Prostate gland (tissue), 2 donors: ENCODE measurements around the gene DEFB131A. TPM values are rescaled to one million over a fixed set of nuclear protein-coding genes. Genes with fewer than 3 reads are reported as not detected.
"Not testable (repeated sequence)": the region's sequence is repeated elsewhere in the genome, so short reads cannot be mapped to it uniquely, and the experiment has no call there.

ENCODE experiments used
- DNase-seq: peaks from one replicate; pipeline ENCODE4 v3.0.0-alpha.2; 2019; ENCODE audit warnings: low spot score
- H3K27ac ChIP-seq, 2 donors: fragments of 200-600 bp; sonication (generic); 2 replicates each; pipeline ENCODE4 v1.5.1; 2017 to 2019
- H3K27me3 ChIP-seq: fragments of 200-600 bp; sonication (generic); replicated peaks from 2 replicates; pipeline ENCODE4 v1.5.1; 2019; ENCODE audit not compliant: insufficient read depth
- H3K36me3 ChIP-seq, 2 donors: fragments of 200-600 bp; sonication (generic); 1 replicate in 1 of 2; 2 replicates in 1 of 2; pipeline versions ENCODE4 v1.5.1 to v1.8.1; 2017 to 2019
- H3K4me1 ChIP-seq: fragments of 200-600 bp; sonication (generic); replicated peaks from 2 replicates; pipeline ENCODE4 v1.5.1; 2019
- H3K4me3 ChIP-seq, 2 donors: fragments of 200-600 bp; sonication (generic); 2 replicates each; pipeline ENCODE4 v1.5.1; 2017 to 2019
- H3K9me3 ChIP-seq: fragments of 200-600 bp; sonication (generic); 2 replicates; pipeline ENCODE4 v1.5.1; 2017
- WGBS: methylation state at CpG from one replicate; pipeline ENCODE4 v1.1.5; 2018; 5-methylcytosine and 5-hydroxymethylcytosine counted together
- intact Hi-C: fragments of 100-400 bp; cut with DNase I; formaldehyde crosslinking; loops from one replicate; pipeline ENCODE4 v1.14.2; 2022
- total RNA-seq, 2 donors: library from RNA; depleted of rRNA; stranded (reverse); fragments of >200 nt; gene quantifications; one replicate each; pipeline ENCODE4 v1.1.0, GENCODE V29; 2016

The DEFB131A gene
- total RNA-seq, 2 donors from 2014 or later, result not detected

- H3K36me3 ChIP-seq, H3K27me3 ChIP-seq, H3K27ac ChIP-seq, H3K4me3 ChIP-seq, H3K9me3 ChIP-seq, DNase-seq, intact Hi-C loops, H3K4me1 ChIP-seq: not testable (repeated sequence)
- WGBS, result 84% methylated on average over 6 of the region's 6 CpGs
These were observed 10.1 kb downstream of the DEFB131A start for GRCh38 chr4:9454284-9454683.

GRCh38 chr4:9455046-9455445 lies 10.8 kb downstream of the DEFB131A start:
- WGBS, result 46% methylated on average over 5 of the region's 5 CpGs

GRCh38 chr4:9479466-9479865 lies 35.3 kb downstream of the DEFB131A start:
- H3K4me1 ChIP-seq, DNase-seq, H3K36me3 ChIP-seq, H3K4me3 ChIP-seq, intact Hi-C loops, H3K9me3 ChIP-seq, H3K27ac ChIP-seq, H3K27me3 ChIP-seq: not testable (repeated sequence)
- WGBS, result no CpG with 5 or more reads among the region's 8 CpGs

More at GRCh38 chr4:9455046-9455445, 10.8 kb downstream of the DEFB131A start:
- H3K27ac ChIP-seq, intact Hi-C loops, H3K36me3 ChIP-seq, H3K4me3 ChIP-seq, H3K4me1 ChIP-seq, DNase-seq, H3K9me3 ChIP-seq, H3K27me3 ChIP-seq: not testable (repeated sequence)

GRCh38 chr4:9480066-9480465 lies 35.9 kb downstream of the DEFB131A start:
- H3K27ac ChIP-seq, intact Hi-C loops, H3K36me3 ChIP-seq, H3K27me3 ChIP-seq, H3K4me1 ChIP-seq, H3K9me3 ChIP-seq, H3K4me3 ChIP-seq: not testable (repeated sequence)
- WGBS, result 69% methylated on average over 12 of the region's 12 CpGs
- peak; percentile 2 for DNase-seq

- WGBS, result 96% methylated on average over 11 of the region's 11 CpGs
- H3K27ac ChIP-seq, H3K36me3 ChIP-seq, H3K9me3 ChIP-seq, H3K4me3 ChIP-seq, intact Hi-C loops, H3K27me3 ChIP-seq, DNase-seq, H3K4me1 ChIP-seq: not testable (repeated sequence)
These were observed 38.7 kb downstream of the DEFB131A start for GRCh38 chr4:9482871-9483270.

GRCh38 chr4:9483682-9484081 lies 39.5 kb downstream of the DEFB131A start:
- H3K9me3 ChIP-seq, H3K27me3 ChIP-seq, H3K36me3 ChIP-seq, H3K4me1 ChIP-seq, DNase-seq, intact Hi-C loops, H3K4me3 ChIP-seq, H3K27ac ChIP-seq: not testable (repeated sequence)
- WGBS, result 92% methylated on average over 10 of the region's 10 CpGs

GRCh38 chr4:9486880-9487279 lies 42.7 kb downstream of the DEFB131A start:
- H3K36me3 ChIP-seq, H3K4me1 ChIP-seq, intact Hi-C loops, H3K9me3 ChIP-seq, DNase-seq, H3K4me3 ChIP-seq, H3K27ac ChIP-seq, H3K27me3 ChIP-seq: not testable (repeated sequence)
- 81% methylated on average over 11 of the region's 11 CpGs for WGBS

- DNase-seq, result not testable (repeated sequence)
These were observed 44.6 kb downstream of the DEFB131A start for GRCh38 chr4:9488796-9489195.

GRCh38 chr4:9490496-9490895 lies 46.3 kb downstream of the DEFB131A start:
- H3K9me3 ChIP-seq, intact Hi-C loops, DNase-seq, H3K27me3 ChIP-seq, H3K4me3 ChIP-seq, H3K36me3 ChIP-seq, H3K27ac ChIP-seq, H3K4me1 ChIP-seq: not testable (repeated sequence)
- 41% methylated on average over 7 of the region's 7 CpGs for WGBS

More at GRCh38 chr4:9488796-9489195, 44.6 kb downstream of the DEFB131A start:
- H3K9me3 ChIP-seq, H3K4me1 ChIP-seq, H3K27me3 ChIP-seq, H3K4me3 ChIP-seq, intact Hi-C loops, H3K36me3 ChIP-seq, H3K27ac ChIP-seq: not testable (repeated sequence)
- WGBS, result 87% methylated on average over 15 of the region's 15 CpGs

- H3K36me3 ChIP-seq, H3K4me3 ChIP-seq, H3K27ac ChIP-seq, H3K9me3 ChIP-seq, H3K4me1 ChIP-seq, DNase-seq, H3K27me3 ChIP-seq, intact Hi-C loops: not testable (repeated sequence)
- 67% methylated on average over 9 of the region's 17 CpGs for WGBS
These were observed 46.8 kb downstream of the DEFB131A start for GRCh38 chr4:9490986-9491385.

GRCh38 chr4:9493589-9493988 lies 49.4 kb downstream of the DEFB131A start:
- H3K9me3 ChIP-seq, intact Hi-C loops, H3K27ac ChIP-seq, H3K4me3 ChIP-seq, H3K27me3 ChIP-seq, H3K4me1 ChIP-seq, DNase-seq, H3K36me3 ChIP-seq: not testable (repeated sequence)
- WGBS, result 82% methylated on average over 18 of the region's 19 CpGs

GRCh38 chr4:9494256-9495035 lies 50.2 kb downstream of the DEFB131A start:
- H3K27ac ChIP-seq, H3K4me1 ChIP-seq, H3K27me3 ChIP-seq, intact Hi-C loops, H3K36me3 ChIP-seq, H3K4me3 ChIP-seq, DNase-seq, H3K9me3 ChIP-seq: not testable (repeated sequence)
- WGBS, result 79% methylated on average over 11 of the region's 11 CpGs
